ENCODE data around the gene TAF15.

TAF15 gene

GRCh38 chr17:35842239-35842638 lies 33.0 kb downstream of the TAF15 start:
- Histone ChIP-seq H3K4me3 (ENCODE audit: low read depth, low read length) (no peak overlapping the region), H3K9ac (ENCODE audit: low read length) (no peak overlapping the region), H3K79me1 (ENCODE audit: low read length) (no peaks in the 10 kb centered on the region), H2BK12ac (ENCODE audit: low read length) (no peak overlapping the region), H3K36me3 (ENCODE audit: control insufficient read depth in 1 of 2, insufficient read depth in 2 of 2, low read length in 2 of 2) (peaks cover 48 to 51% of the 10 kb centered on the region in 2 experiments), H3K4me1 (ENCODE audit: control insufficient read depth in 1 of 2, insufficient read depth in 2 of 2, low read length in 2 of 2) (no peaks in the 10 kb centered on the region), H4K12ac (ENCODE audit: low read depth, low read length) (no peak overlapping the region), H3K23ac (ENCODE audit: low read length) (no peak overlapping the region), H4K8ac (ENCODE audit: low read depth, low read length) (no peak overlapping the region), H3K4me2 (ENCODE audit: low read length) (no peak overlapping the region), H2AFZ (ENCODE audit: insufficient read depth, low read length, poor library complexity) (no peak overlapping the region), H2BK120ac (ENCODE audit: insufficient read depth, low read length, poor library complexity) (no peak overlapping the region), H2BK5ac (ENCODE audit: low read depth, low read length, poor library complexity) (no peak overlapping the region), H3K27me3 (ENCODE audit: insufficient read depth, low read length) (no peaks in the 10 kb centered on the region), H4K91ac (ENCODE audit: low read depth, low read length) (no peak overlapping the region), H3K27ac (ENCODE audit: low read depth, low read length) (no peak overlapping the region), H3K4ac (ENCODE audit: low read depth, low read length) (no peak overlapping the region), H3K14ac (ENCODE audit: low read length) (no peak overlapping the region), H3K9me3 (ENCODE audit: insufficient read depth, low read depth, low read length) (no peaks in the 10 kb centered on the region), H3K79me2 (ENCODE audit: control insufficient read depth, insufficient read depth, low read length, poor library complexity) (no peaks in the 10 kb centered on the region), H2AK5ac (ENCODE audit: low read length) (no peak overlapping the region), H3K18ac (ENCODE audit: low read length) (no peak overlapping the region)
- DNase-seq, result no peak
- no CpG with 5 or more reads among the region's 5 CpGs for whole genome bisulfite sequencing (ENCODE audit: extremely low coverage, insufficient coverage, insufficient read length)

DNA sequence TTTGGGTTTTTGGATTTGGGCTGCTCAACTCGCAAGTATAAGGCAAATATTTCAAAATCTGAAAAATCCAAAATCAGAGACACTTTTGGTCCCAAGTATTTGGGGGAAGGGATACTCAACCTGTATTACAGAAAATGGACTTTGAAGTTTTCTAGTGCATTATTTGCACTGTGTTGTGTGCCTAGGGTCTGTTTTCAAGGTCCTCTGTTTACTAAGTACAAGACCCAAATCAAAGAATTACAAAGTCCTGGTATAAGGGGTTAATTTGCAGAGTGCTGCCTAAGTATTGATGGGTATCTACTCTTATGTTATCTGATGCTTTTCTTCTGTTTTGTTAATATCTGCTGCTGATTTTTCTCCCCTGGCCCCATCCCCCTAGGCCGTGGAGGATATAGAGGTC lies 34.4 kb downstream of the TAF15 start:
- H3K4me2 ChIP-seq (ENCODE audit: low read length), result no peak overlapping the region
- H4K8ac ChIP-seq (ENCODE audit: low read depth, low read length), result no peak overlapping the region
- H3K9me3 ChIP-seq (ENCODE audit: insufficient read depth, low read depth, low read length), result no peaks in the 10 kb centered on the region
- no peak overlapping the region for H2BK120ac ChIP-seq (ENCODE audit: insufficient read depth, low read length, poor library complexity)
- no CpG with 5 or more reads among the region's 2 CpGs for WGBS (ENCODE audit: extremely low coverage, insufficient coverage, insufficient read length)
- H3K18ac ChIP-seq (ENCODE audit: low read length), result no peak overlapping the region
- no peak overlapping the region for H3K14ac ChIP-seq (ENCODE audit: low read length)
- no peak for DNase-seq
- no peak overlapping the region for H2AFZ ChIP-seq (ENCODE audit: insufficient read depth, low read length, poor library complexity)
- H3K4ac ChIP-seq (ENCODE audit: low read depth, low read length), result no peak overlapping the region
- no peak overlapping the region for H3K9ac ChIP-seq (ENCODE audit: low read length)
- H3K4me3 ChIP-seq (ENCODE audit: low read depth, low read length), result no peak overlapping the region
- H3K23ac ChIP-seq (ENCODE audit: low read length), result no peak overlapping the region
- H3K36me3 ChIP-seq (ENCODE audit: control insufficient read depth in 1 of 2, insufficient read depth in 2 of 2, low read length in 2 of 2), result peaks cover 41 to 47% of the 10 kb centered on the region in 2 experiments
- H2BK5ac ChIP-seq (ENCODE audit: low read depth, low read length, poor library complexity), result no peak overlapping the region
- no peaks in the 10 kb centered on the region for H3K27me3 ChIP-seq (ENCODE audit: insufficient read depth, low read length)
- no peak overlapping the region for H3K27ac ChIP-seq (ENCODE audit: low read depth, low read length)
- no peaks in the 10 kb centered on the region for H3K4me1 ChIP-seq (ENCODE audit: control insufficient read depth in 1 of 2, insufficient read depth in 2 of 2, low read length in 2 of 2)
- no peak overlapping the region for H2BK12ac ChIP-seq (ENCODE audit: low read length)
- no peak overlapping the region for H4K91ac ChIP-seq (ENCODE audit: low read depth, low read length)
- H4K12ac ChIP-seq (ENCODE audit: low read depth, low read length), result no peak overlapping the region
- no peak overlapping the region for H2AK5ac ChIP-seq (ENCODE audit: low read length)
- no peaks in the 10 kb centered on the region for H3K79me2 ChIP-seq (ENCODE audit: control insufficient read depth, insufficient read depth, low read length, poor library complexity)
- H3K79me1 ChIP-seq (ENCODE audit: low read length), result no peaks in the 10 kb centered on the region

- Histone ChIP-seq H3K9ac (ENCODE audit: low read length) (no peak overlapping the region), H2AK5ac (ENCODE audit: low read length) (no peak overlapping the region), H3K14ac (ENCODE audit: low read length) (no peak overlapping the region), H2AFZ (ENCODE audit: insufficient read depth, low read length, poor library complexity) (no peak overlapping the region), H2BK5ac (ENCODE audit: low read depth, low read length, poor library complexity) (no peak overlapping the region), H4K12ac (ENCODE audit: low read depth, low read length) (no peak overlapping the region), H4K8ac (ENCODE audit: low read depth, low read length) (no peak overlapping the region), H3K36me3 (ENCODE audit: control insufficient read depth in 1 of 2, insufficient read depth in 2 of 2, low read length in 2 of 2) (peaks cover 35 to 44% of the 10 kb centered on the region in 2 experiments), H3K79me2 (ENCODE audit: control insufficient read depth, insufficient read depth, low read length, poor library complexity) (no peaks in the 10 kb centered on the region), H3K23ac (ENCODE audit: low read length) (no peak overlapping the region), H3K18ac (ENCODE audit: low read length) (no peak overlapping the region), H3K4me3 (ENCODE audit: low read depth, low read length) (no peak overlapping the region), H3K9me3 (ENCODE audit: insufficient read depth, low read depth, low read length) (no peaks in the 10 kb centered on the region), H3K27ac (ENCODE audit: low read depth, low read length) (no peak overlapping the region), H3K4me2 (ENCODE audit: low read length) (no peak overlapping the region), H4K91ac (ENCODE audit: low read depth, low read length) (no peak overlapping the region), H3K4ac (ENCODE audit: low read depth, low read length) (no peak overlapping the region), H3K4me1 (ENCODE audit: control insufficient read depth in 1 of 2, insufficient read depth in 2 of 2, low read length in 2 of 2) (no peaks in the 10 kb centered on the region), H2BK12ac (ENCODE audit: low read length) (no peak overlapping the region), H3K27me3 (ENCODE audit: insufficient read depth, low read length) (no peaks in the 10 kb centered on the region), H2BK120ac (ENCODE audit: insufficient read depth, low read length, poor library complexity) (no peak overlapping the region), H3K79me1 (ENCODE audit: low read length) (no peaks in the 10 kb centered on the region)
- no CpG with 5 or more reads among the region's 19 CpGs for WGBS (ENCODE audit: extremely low coverage, insufficient coverage, insufficient read length)
- DNase-seq, result no peak
These were observed 35.3 kb downstream of the TAF15 start for GRCh38 chr17:35844547-35844946.

DNA sequence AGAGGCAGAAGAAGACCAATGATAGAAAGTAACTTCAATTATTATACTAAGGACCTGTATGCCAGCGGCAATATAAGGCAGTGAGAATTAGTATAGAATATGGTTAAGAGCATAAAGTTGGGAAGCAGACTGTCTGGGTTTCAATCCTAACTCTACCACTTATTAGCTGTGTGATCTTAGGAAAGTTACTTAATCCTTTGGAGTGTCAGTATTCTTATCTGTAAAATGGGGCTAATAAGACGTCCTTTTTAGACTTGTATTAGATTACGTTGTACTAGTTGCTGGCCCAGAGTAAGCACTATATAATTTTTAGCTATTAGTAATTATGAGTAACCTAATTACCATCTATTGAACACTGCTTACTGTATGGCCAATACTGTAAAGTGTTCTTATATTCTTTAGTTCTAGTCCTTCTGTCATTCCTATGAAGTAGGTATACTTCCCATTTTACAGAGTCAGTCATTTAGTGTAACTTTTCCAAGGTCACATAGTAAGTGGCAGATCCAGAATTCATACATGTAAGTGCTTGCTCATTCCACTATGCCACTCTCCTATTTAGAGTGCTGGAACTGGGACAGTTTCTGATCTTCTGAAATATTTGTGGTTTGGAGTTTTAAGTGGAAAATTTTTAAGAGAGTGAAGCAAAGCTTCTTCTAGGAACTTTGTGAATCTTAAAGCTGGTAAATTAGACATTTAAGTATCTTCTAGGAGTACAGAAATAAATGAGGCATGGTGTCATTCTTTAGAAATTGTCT lies 36.9 kb downstream of the TAF15 start:
- Histone ChIP-seq H3K23ac (ENCODE audit: low read length) (no peak overlapping the region), H3K79me2 (ENCODE audit: control insufficient read depth, insufficient read depth, low read length, poor library complexity) (no peaks in the 10 kb centered on the region), H4K91ac (ENCODE audit: low read depth, low read length) (no peak overlapping the region), H4K8ac (ENCODE audit: low read depth, low read length) (no peak overlapping the region), H2AK5ac (ENCODE audit: low read length) (no peak overlapping the region), H4K12ac (ENCODE audit: low read depth, low read length) (no peak overlapping the region), H2BK5ac (ENCODE audit: low read depth, low read length, poor library complexity) (no peak overlapping the region), H3K4ac (ENCODE audit: low read depth, low read length) (no peak overlapping the region), H3K4me1 (ENCODE audit: control insufficient read depth in 1 of 2, insufficient read depth in 2 of 2, low read length in 2 of 2) (no peaks in the 10 kb centered on the region), H3K9ac (ENCODE audit: low read length) (no peak overlapping the region), H2BK12ac (ENCODE audit: low read length) (no peak overlapping the region), H2AFZ (ENCODE audit: insufficient read depth, low read length, poor library complexity) (no peak overlapping the region), H3K9me3 (ENCODE audit: insufficient read depth, low read depth, low read length) (no peaks in the 10 kb centered on the region), H3K27me3 (ENCODE audit: insufficient read depth, low read length) (no peaks in the 10 kb centered on the region), H3K4me3 (ENCODE audit: low read depth, low read length) (no peak overlapping the region), H3K36me3 (ENCODE audit: control insufficient read depth in 1 of 2, insufficient read depth in 2 of 2, low read length in 2 of 2) (peaks cover 29 to 41% of the 10 kb centered on the region in 2 experiments), H3K27ac (ENCODE audit: low read depth, low read length) (no peak overlapping the region), H3K14ac (ENCODE audit: low read length) (no peak overlapping the region), H2BK120ac (ENCODE audit: insufficient read depth, low read length, poor library complexity) (no peak overlapping the region), H3K18ac (ENCODE audit: low read length) (no peak overlapping the region), H3K4me2 (ENCODE audit: low read length) (no peak overlapping the region), H3K79me1 (ENCODE audit: low read length) (no peaks in the 10 kb centered on the region)
- no peak for DNase-seq
- WGBS (ENCODE audit: extremely low coverage, insufficient coverage, insufficient read length), result no CpG with 5 or more reads among the region's 3 CpGs

Data from trophoblast cell (in vitro differentiated cells and primary cell).